Body of pancreas (tissue), 4 donors: Measurements from ENCODE around the gene UBAC2.

Experiments used
- CTCF ChIP-seq, 7 experiments: fragments of 450-650 bp in 4 of 7; fragments of 200-600 bp in 3 of 7; sonication (generic) in 3 of 7; IDR thresholded peaks; one replicate each; pipeline ENCODE4 v1.5.1; 2016 to 2019; ENCODE audit warnings: antibody characterized with exemption in 7 of 7
- POLR2A ChIP-seq, 3 donors: fragments of 450-650 bp; IDR thresholded peaks; one replicate each; pipeline ENCODE4 v1.6.1; 2016; ENCODE audit warnings: antibody characterized with exemption in 3 of 3, mild to moderate bottlenecking in 2 of 3

GRCh38 chr13:99176309-99177276, 24.1 kb upstream of the UBAC2 start:
- TF ChIP-seq CTCF (IDR thresholded peaks at IDR 0.05) (peak; percentile 85 to 94 (median 90)), POLR2A (IDR thresholded peaks at IDR 0.05) (no peak)
